GM23338 (cell line): ENCODE data around the gene SBF1.

ENCODE experiments used
- CREB1 ChIP-seq: fragments of 250-450 bp; sonication (Bioruptor Pico); IDR thresholded peaks from 2 replicates; pipeline ENCODE4 v1.5.0; 2020; ENCODE audit warnings: low read depth, mild to moderate bottlenecking, moderate library complexity
- CTCF ChIP-seq, 2 experiments: fragments of 200-600 bp in 1 of 2; sonication (generic) in 1 of 2; conservative IDR thresholded peaks; 2 replicates each; pipeline versions ENCODE4 v1.5.1 to v1.6.1; 2016 to 2017; ENCODE audit warnings: antibody characterized with exemption in 2 of 2, low read depth in 2 of 2, mild to moderate bottlenecking in 2 of 2, moderate library complexity in 1 of 2
- EZH2 ChIP-seq: fragments of 200-600 bp; sonication (generic); IDR thresholded peaks from one replicate; pipeline ENCODE4 v1.8.0; 2017; ENCODE audit warnings: antibody characterized with exemption, mild to moderate bottlenecking, low read depth; ENCODE audit not compliant: unreplicated experiment
- EZH2phosphoT487 ChIP-seq: fragments of 200-600 bp; sonication (generic); IDR thresholded peaks from one replicate; pipeline ENCODE4 v1.8.1; 2018; ENCODE audit warnings: antibody characterized with exemption; ENCODE audit not compliant: unreplicated experiment
- JUNB ChIP-seq: IDR thresholded peaks from one replicate; pipeline ENCODE4 v1.6.1; 2016; ENCODE audit warnings: antibody characterized with exemption; ENCODE audit not compliant: unreplicated experiment
- POLR2AphosphoS5 ChIP-seq: IDR thresholded peaks from 2 replicates; pipeline ENCODE4 v1.6.1; 2016; ENCODE audit warnings: antibody characterized with exemption, low read depth
- REST ChIP-seq: IDR thresholded peaks from one replicate; pipeline ENCODE4 v1.6.1; 2018; ENCODE audit warnings: antibody characterized with exemption; ENCODE audit not compliant: unreplicated experiment
- ZNF114 ChIP-seq: fragments of 250-450 bp; sonication (Bioruptor Pico); IDR thresholded peaks from 2 replicates; pipeline ENCODE4 v1.5.0; 2020; ENCODE audit warnings: mild to moderate bottlenecking, moderate library complexity
- ZNF331 ChIP-seq: fragments of 250-450 bp; sonication (Bioruptor Pico); IDR thresholded peaks from 2 replicates; pipeline ENCODE4 v1.5.0; 2020; ENCODE audit warnings: low read depth, mild to moderate bottlenecking, moderate library complexity

- TF ChIP-seq CTCF (conservative IDR thresholded peaks at IDR 0.05; ENCODE audit: low read depth in 2 of 2) (no peak), EZH2 (no peak), REST (no peak), POLR2AphosphoS5 (no peak), CREB1 (CRISPR knock-in tag) (no peak), JUNB (no peak), EZH2phosphoT487 (no peak), ZNF114 (no peak), ZNF331 (CRISPR knock-in tag) (no peak)
These were observed 11.5 kb downstream of the SBF1 start for GRCh38 chr22:50463188-50463900.
